ENCODE measurements around the gene TRAPPC11. TPM values are rescaled to one million over a fixed set of nuclear protein-coding genes. Genes with fewer than 3 reads are reported as not detected.

The TRAPPC11 gene
- total and polyA plus RNA-seq, 2 of the 13 experiments (the other 11 are each of a cell fraction or from before 2014, with no cell fraction given) = 18.0 to 23.2 TPM

DNA sequence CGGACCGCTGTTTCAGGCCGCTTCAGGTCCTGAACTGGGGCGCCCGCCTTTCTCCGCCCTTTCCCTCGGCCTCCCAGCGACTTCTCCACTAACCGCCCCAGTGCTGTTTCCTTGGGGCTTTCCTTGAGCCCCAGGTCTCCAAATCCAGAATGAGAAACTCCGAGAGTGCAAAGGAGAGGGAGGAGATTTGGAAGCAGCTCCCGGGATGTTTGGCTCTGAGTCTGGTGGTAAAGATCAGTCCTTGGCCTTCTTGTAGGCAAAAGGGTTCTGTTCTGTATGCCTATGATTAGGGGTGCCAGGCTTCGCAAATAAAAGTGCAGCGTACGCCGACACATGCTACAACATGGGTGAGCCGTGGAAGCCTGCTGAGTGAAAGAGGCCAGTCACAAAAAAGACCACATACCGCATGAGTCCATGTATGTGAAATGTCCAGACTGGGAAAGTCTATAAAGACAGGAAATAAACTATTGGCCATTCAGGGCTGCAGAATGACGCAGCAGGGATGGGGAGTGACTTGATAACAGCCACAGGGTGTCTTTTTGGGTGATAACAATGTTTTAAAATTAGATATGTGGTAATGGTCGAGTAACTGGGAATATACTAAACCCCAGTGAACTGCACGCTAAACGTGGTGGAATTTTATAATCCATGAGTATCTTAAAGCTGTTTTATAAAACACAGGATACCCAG, 99.8 kb downstream of the TRAPPC11 start (continued):
- TF ChIP-seq, protein P1, sequence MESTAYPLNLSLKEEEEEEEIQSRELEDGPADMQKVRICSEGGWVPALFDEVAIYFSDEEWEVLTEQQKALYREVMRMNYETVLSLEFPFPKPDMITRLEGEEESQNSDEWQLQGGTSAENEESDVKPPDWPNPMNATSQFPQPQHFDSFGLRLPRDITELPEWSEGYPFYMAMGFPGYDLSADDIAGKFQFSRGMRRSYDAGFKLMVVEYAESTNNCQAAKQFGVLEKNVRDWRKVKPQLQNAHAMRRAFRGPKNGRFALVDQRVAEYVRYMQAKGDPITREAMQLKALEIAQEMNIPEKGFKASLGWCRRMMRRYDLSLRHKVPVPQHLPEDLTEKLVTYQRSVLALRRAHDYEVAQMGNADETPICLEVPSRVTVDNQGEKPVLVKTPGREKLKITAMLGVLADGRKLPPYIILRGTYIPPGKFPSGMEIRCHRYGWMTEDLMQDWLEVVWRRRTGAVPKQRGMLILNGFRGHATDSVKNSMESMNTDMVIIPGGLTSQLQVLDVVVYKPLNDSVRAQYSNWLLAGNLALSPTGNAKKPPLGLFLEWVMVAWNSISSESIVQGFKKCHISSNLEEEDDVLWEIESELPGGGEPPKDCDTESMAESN (CRISPR knock-in tag; conservative IDR thresholded peaks at IDR 0.05) = no peak
- TF ChIP-seq MYC (CRISPR knock-in tag; IDR thresholded peaks at IDR 0.05; ENCODE audit: borderline replicate concordance) = no peak
- TF ChIP-seq JUND (CRISPR knock-in tag; IDR thresholded peaks at IDR 0.05) = no peak
- no peak for TF ChIP-seq PHF20 (CRISPR knock-in tag; IDR thresholded peaks at IDR 0.05)
- TF ChIP-seq NCOA5 (CRISPR knock-in tag; IDR thresholded peaks at IDR 0.05) = no peak

DNA sequence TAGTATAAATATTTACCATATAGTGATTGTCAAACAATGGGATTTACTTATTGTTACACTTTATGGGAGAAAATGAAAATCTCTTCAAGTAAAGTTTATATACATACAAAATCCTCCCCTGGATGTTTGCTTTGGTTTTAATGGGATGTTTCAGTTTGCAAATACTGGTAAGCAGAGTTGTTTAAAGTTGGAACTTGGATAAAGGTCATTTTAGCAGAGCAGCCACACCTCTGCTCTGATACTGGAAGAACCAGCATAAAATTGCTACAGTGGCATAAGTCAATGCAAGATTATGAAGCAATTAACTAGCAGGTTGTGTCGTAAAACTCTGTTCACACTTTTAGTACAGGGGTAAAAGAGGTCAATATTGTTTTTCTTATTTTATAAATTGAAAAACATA, 101.2 kb downstream of the TRAPPC11 start:
- no peaks in the 10 kb centered on the region for H3K9me3 ChIP-seq (ENCODE audit: low read length)
- intact Hi-C loops (cut with micrococcal nuclease; ENCODE audit: unreplicated experiment) (no loop called here), in situ Hi-C loops (cut with HindIII; ENCODE audit: extremely low pct_ligation_motif_present, low pct_unique_long_range_greater_than_20kb) (no loop called here)
- BruUV-seq (replicated peaks) = no TSS peak
- 0% methylated on average over 1 of the region's 1 CpG for WGBS (ENCODE audit: low lambda C conversion rate)
- H3K36me3 ChIP-seq (replicated peaks in 1 of 2; ENCODE audit: control insufficient read depth in 1 of 2, insufficient read depth in 2 of 2, low read length in 2 of 2) = no peaks in the 10 kb centered on the region
- no peak overlapping the region for H3K4me3 ChIP-seq (replicated peaks in 1 of 3; ENCODE audit: insufficient read depth in 1 of 3, low read depth in 2 of 3, low read length in 3 of 3)
- no peak for FAIRE-seq
- no peak for ATAC-seq
- ChIA-PET CTCF (ENCODE audit: low intra/inter-chr PET ratio, low total read pairs) (no interaction called here), POLR2A (no interaction called here)
- no peaks in the 10 kb centered on the region for H4K20me1 ChIP-seq (ENCODE audit: insufficient read depth, low read length)
- no peak for DNase-seq (ENCODE audit: low spot score)
- no peak for TF ChIP-seq HMGA1 (CRISPR knock-in tag; conservative IDR thresholded peaks at IDR 0.05)
- TF ChIP-seq, protein P2, sequence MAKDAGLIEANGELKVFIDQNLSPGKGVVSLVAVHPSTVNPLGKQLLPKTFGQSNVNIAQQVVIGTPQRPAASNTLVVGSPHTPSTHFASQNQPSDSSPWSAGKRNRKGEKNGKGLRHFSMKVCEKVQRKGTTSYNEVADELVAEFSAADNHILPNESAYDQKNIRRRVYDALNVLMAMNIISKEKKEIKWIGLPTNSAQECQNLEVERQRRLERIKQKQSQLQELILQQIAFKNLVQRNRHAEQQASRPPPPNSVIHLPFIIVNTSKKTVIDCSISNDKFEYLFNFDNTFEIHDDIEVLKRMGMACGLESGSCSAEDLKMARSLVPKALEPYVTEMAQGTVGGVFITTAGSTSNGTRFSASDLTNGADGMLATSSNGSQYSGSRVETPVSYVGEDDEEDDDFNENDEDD (CRISPR knock-in tag; IDR thresholded peaks at IDR 0.05; ENCODE audit: borderline replicate concordance) = no peak
- no peak for TF ChIP-seq ZFX (CRISPR knock-in tag; IDR thresholded peaks at IDR 0.05; ENCODE audit: low read depth)
- TF ChIP-seq PPARG (CRISPR knock-in tag; conservative IDR thresholded peaks at IDR 0.05) = peak; percentile 73
- TF ChIP-seq SMAD3 (CRISPR knock-in tag; IDR thresholded peaks at IDR 0.05) = no peak
- no peak for TF ChIP-seq MXD4 (CRISPR knock-in tag; IDR thresholded peaks at IDR 0.05)
- TF ChIP-seq ZNF335 (CRISPR knock-in tag; IDR thresholded peaks at IDR 0.05) = no peak
- TF ChIP-seq ZNF331 (CRISPR knock-in tag; IDR thresholded peaks at IDR 0.05) = no peak
- no peaks in the 10 kb centered on the region for H3K79me2 ChIP-seq (ENCODE audit: insufficient read depth, low read length)
- no peak overlapping the region for H3K27ac ChIP-seq (ENCODE audit: extremely low read length, insufficient read depth, low read length)
- H3K27me3 ChIP-seq (ENCODE audit: control insufficient read depth in 1 of 2, insufficient read depth in 2 of 2, low read length in 2 of 2) = peaks cover 0 to 11% of the 10 kb centered on the region in 2 experiments; a peak in 3 of 5 replicates
- no peak overlapping the region for H3K9ac ChIP-seq (ENCODE audit: insufficient read depth, low read depth, low read length)
- no peak overlapping the region for H3K4me2 ChIP-seq (ENCODE audit: low read depth, low read length)
- H2AFZ ChIP-seq (ENCODE audit: low read length) = no peak overlapping the region
- H3K4me1 ChIP-seq (ENCODE audit: insufficient read depth, low read length) = peaks cover 20% of the 10 kb centered on the region
